ENCODE results near the gene CLDND1.
A peak's percentile ranks its signal among the peaks of the same experiment; 100 is the strongest.

The CLDND1 gene

GRCh38 chr3:98522544-98523281 lies at the start of gene CLDND1:
TSS of gene CLDND1 (minus strand) at chr3:98522902. CDS start at chr3:98521424, 1,478 bp downstream.
- TF ChIP-seq GATA3 (IDR thresholded peaks at IDR 0.05; ENCODE audit: low read depth, low read length) (no peak), GATA2 (IDR thresholded peaks at IDR 0.05; ENCODE audit: low read depth, low read length) (0 out of 2 replicates have a peak, but pooled peaks have one; percentile 17)

DNA sequence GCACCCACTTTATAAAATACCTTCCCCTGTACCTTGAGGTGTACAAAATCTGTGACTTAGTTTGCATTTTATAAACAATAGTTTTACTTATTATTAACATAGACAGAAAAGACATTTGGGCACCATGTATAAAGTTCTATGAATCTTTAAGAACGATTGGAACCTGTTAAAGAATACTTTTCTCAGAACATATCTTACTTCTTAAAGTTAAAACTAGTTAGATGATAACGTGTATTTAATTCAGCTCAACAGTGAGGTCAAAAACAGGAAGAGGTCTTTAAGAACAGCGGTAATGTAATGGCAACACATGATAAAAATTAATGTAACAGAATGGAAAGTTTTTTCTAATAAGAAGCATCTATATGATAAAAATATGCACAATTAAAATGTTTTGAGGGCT lies 45.7 kb upstream of the CLDND1 start:
- TF ChIP-seq GATA2 (IDR thresholded peaks at IDR 0.05; ENCODE audit: low read depth, low read length), result no peak
- TF ChIP-seq GATA3 (IDR thresholded peaks at IDR 0.05; ENCODE audit: low read depth, low read length), result no peak

GRCh38 chr3:98567666-98568270 lies 45.1 kb upstream of the CLDND1 start:
- TF ChIP-seq GATA2 (IDR thresholded peaks at IDR 0.05; ENCODE audit: low read depth, low read length) (no peak), GATA3 (IDR thresholded peaks at IDR 0.05; ENCODE audit: low read depth, low read length) (no peak)

- TF ChIP-seq GATA2 (IDR thresholded peaks at IDR 0.05; ENCODE audit: low read depth, low read length) (no peak), GATA3 (IDR thresholded peaks at IDR 0.05; ENCODE audit: low read depth, low read length) (no peak)
These were observed 43.1 kb upstream of the CLDND1 start for GRCh38 chr3:98565843-98566242.

DNA sequence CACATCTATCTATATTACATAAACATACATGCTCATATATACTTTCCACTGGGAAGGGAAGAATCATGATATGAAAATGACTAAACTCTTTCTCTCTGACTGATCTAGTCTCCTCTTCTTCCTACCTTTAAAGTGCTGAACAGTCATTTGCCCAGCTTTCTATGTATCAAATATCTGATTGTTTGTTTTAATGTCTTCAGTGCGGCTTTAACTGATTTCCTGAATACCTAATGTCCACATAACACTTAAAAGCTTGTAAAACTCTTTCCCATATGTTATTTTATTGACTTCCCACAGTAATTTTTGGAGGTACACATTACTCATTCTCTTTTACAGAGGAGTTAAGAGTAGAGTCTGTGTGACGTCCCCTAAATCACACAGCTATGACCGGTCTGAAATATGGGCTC lies 42.5 kb upstream of the CLDND1 start:
- TF ChIP-seq GATA2 (IDR thresholded peaks at IDR 0.05; ENCODE audit: low read depth, low read length), result no peak
- no peak for TF ChIP-seq GATA3 (IDR thresholded peaks at IDR 0.05; ENCODE audit: low read depth, low read length)

GRCh38 chr3:98564282-98565005 lies 41.7 kb upstream of the CLDND1 start:
- TF ChIP-seq GATA2 (IDR thresholded peaks at IDR 0.05; ENCODE audit: low read depth, low read length) (no peak), GATA3 (IDR thresholded peaks at IDR 0.05; ENCODE audit: low read depth, low read length) (no peak)

- no peak for TF ChIP-seq GATA3 (IDR thresholded peaks at IDR 0.05; ENCODE audit: low read depth, low read length)
- no peak for TF ChIP-seq GATA2 (IDR thresholded peaks at IDR 0.05; ENCODE audit: low read depth, low read length)
These were observed 41.1 kb upstream of the CLDND1 start for GRCh38 chr3:98563661-98564281.

DNA sequence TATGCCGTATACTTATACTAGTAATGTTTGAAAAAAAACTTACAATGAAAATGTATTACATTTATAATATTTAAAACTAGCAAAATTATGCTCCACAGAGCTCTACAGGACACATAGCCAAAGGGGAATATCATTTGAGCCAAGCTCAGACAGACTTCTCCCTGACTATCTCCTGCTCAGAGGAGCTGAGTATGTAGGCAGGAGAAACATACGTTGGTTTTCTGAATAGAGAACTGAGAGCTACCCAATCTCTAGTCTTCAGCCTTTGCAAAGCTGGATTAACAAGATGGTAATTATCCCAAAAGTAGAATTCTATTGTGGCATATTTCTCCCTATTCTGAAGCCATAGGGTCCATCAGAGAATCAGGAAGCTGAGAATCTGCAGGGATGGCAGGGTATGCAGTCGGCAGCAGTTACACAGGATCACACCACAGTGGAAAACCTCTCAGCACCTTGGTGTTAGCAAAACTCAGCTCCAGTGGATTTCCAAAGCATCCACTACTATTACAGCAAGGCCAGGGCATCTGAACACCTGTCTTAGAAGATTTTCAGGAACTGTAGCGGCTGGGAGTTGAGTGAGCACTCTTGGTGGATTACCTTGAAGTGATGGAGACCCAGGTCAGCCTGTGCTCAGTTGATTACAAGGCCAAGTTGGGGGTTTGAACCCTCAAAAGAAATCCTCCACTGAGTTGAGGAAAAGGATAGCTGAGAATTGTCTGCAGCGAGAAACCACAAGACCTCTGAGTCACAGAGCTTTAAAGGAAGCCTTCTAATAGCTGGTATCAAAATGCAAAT lies 39.2 kb upstream of the CLDND1 start:
- TF ChIP-seq GATA3 (IDR thresholded peaks at IDR 0.05; ENCODE audit: low read depth, low read length), result no peak
- no peak for TF ChIP-seq GATA2 (IDR thresholded peaks at IDR 0.05; ENCODE audit: low read depth, low read length)

DNA sequence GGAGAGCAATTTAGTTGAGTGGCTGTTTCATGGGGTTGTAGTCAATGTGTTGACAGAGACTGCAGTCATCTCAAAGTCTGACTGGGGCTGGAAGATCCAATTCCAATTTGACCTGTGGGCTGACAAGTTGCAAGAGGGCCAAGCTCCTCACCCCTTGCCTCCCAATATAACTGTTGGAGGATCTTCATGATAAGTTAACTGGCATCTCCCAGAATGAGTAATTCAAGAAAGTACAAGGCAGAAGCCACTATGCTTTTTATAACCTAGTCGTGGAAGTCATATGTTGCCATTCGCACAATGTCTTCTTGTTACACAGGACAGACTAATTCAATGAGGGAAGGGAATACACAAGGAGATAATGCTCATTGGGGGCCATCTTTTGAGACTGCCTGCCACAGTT lies 38.2 kb upstream of the CLDND1 start:
- TF ChIP-seq GATA2 (IDR thresholded peaks at IDR 0.05; ENCODE audit: low read depth, low read length), result no peak
- no peak for TF ChIP-seq GATA3 (IDR thresholded peaks at IDR 0.05; ENCODE audit: low read depth, low read length)

DNA sequence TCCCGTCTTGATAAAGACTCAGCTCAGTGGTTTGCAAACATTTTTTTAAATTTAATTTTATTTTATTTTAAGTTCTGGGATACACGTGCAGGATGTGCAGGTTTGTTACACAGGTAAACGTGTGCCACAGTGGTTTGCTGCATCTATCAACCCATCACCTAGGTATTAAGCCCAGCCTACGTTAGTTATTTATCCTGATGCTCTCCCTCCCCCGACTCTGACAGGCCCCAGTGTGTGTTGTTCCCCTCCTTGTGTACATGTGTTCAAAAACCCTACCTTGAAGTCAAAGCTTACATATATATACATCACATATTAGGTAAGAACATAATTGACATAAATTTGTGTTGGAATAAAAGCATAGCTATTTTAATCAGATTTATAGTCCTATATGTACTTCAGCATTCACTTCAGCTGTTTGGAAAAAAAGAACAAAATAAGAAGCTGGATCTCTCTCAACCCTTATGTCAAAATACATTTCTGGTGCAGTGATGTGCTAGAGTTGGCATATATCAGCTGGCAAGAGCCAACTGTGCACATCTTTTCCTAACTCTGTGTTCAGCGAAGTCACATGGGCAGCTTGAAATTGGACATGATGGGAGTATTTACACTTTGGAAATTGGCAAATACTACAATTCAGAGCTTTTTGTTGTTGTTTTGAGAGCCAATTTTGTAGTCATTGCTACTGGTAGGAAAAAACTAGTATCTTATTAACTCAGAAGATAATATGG lies 35.6 kb upstream of the CLDND1 start:
- TF ChIP-seq GATA2 (IDR thresholded peaks at IDR 0.05; ENCODE audit: low read depth, low read length), result no peak
- TF ChIP-seq GATA3 (IDR thresholded peaks at IDR 0.05; ENCODE audit: low read depth, low read length), result no peak

DNA sequence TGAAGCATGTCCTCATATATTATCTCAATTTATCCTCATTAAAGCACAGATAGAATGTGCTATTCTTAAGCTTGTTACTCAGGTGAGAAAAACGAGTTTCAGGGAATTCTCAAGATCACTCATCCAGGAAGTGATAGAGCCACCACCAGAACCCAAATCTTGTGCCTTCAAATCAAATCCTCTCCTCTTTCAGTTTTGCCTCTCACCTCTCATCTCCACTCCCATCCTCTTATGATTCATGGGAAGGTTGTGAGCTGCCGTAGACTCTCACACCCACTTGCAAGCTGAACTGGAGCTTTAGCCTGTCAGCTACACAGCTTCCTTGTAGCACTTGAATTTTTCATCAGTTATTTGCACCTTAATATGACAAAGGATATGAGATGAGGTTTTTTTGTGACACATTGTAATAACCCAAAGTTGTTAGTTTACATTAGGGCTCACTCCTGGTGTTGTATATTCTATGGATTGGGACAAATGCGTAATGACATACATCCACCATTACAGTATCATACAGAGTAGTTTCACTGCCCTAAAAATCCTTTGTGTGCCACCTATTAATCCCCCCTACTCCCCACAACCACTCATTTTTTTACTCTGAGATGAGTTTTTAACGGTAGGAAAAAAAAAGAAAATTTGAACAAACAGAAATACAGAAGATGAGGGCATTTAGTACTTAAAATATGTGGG lies 34.8 kb upstream of the CLDND1 start:
- TF ChIP-seq GATA2 (IDR thresholded peaks at IDR 0.05; ENCODE audit: low read depth, low read length), result no peak
- no peak for TF ChIP-seq GATA3 (IDR thresholded peaks at IDR 0.05; ENCODE audit: low read depth, low read length)
